ENCODE measurements around the gene SORCS2.
"Not testable (repeated sequence)": the region's sequence is repeated elsewhere in the genome, so short reads cannot be mapped to it uniquely, and the experiment has no call there.

SORCS2 gene

DNA sequence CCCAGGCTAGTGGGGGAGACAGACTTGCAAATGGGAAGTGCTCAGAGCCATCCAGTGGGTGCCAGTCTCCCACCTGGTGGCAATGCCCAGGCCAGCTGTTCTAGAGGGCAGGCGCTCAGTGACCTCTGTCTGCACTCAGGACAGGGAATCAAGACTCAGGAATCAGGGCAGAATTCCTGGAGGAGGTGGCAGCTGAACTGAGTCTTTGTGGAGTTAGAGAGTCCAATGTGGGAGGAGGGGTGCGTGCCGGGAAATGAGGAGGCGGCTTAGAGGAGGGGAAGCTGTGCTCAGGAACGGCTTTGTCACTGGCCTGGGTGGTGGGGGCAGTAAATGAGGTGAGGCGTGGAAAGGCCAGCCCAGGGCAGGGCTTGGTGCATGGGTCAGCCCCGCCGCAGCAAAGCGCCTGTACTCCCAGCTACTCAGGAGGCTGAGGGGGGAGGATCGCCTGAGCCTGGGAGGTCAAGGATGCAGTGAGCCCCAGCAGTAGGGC is 31.3 kb upstream of the SORCS2 start:
- TF ChIP-seq, protein P1, sequence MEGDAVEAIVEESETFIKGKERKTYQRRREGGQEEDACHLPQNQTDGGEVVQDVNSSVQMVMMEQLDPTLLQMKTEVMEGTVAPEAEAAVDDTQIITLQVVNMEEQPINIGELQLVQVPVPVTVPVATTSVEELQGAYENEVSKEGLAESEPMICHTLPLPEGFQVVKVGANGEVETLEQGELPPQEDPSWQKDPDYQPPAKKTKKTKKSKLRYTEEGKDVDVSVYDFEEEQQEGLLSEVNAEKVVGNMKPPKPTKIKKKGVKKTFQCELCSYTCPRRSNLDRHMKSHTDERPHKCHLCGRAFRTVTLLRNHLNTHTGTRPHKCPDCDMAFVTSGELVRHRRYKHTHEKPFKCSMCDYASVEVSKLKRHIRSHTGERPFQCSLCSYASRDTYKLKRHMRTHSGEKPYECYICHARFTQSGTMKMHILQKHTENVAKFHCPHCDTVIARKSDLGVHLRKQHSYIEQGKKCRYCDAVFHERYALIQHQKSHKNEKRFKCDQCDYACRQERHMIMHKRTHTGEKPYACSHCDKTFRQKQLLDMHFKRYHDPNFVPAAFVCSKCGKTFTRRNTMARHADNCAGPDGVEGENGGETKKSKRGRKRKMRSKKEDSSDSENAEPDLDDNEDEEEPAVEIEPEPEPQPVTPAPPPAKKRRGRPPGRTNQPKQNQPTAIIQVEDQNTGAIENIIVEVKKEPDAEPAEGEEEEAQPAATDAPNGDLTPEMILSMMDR (IDR thresholded peaks at IDR 0.05; ENCODE audit: insufficient read depth, low read length, poor library complexity, severe bottlenecking), result no peak
- H3K4me3 ChIP-seq (replicated peaks; ENCODE audit: low read depth, low read length), result no peak overlapping the region
- no peak for DNase-seq (ENCODE audit: extremely low read depth, insufficient read length)
- H3K36me3 ChIP-seq (ENCODE audit: control insufficient read depth, insufficient read depth, low read length), result no peaks in the 10 kb centered on the region
- peaks cover 2% of the 10 kb centered on the region for H3K27me3 ChIP-seq (replicated peaks; ENCODE audit: control insufficient read depth, insufficient read depth, low read length)

DNA sequence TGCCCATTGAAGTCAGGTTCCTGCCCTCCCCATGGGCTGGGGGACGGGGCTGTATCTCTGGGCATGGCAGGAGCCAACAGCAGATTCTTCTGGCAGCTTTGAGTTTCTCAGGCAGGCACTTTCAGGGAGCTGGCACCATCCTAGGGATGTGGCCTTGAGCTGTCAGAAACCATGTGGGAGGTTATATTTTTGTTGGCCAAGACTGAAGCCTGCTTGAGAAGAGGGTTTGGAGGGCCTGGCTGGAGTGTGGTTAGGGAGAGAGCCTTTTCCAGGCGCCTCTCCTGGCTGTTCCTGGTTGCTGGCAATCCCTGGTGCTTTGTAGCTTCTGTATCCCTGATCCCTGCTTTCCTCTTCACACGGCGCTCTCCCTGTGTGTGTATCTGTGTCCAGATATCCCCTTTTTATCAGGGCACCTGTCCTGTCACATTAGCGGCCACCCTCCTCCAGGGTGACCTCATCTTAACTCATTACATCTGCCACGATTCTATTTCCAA is 30.6 kb upstream of the SORCS2 start:
- H3K4me3 ChIP-seq (replicated peaks; ENCODE audit: low read depth, low read length), result no peak overlapping the region
- no peak for DNase-seq (ENCODE audit: extremely low read depth, insufficient read length)
- TF ChIP-seq, protein P1 (IDR thresholded peaks at IDR 0.05; ENCODE audit: insufficient read depth, low read length, poor library complexity, severe bottlenecking), result no peak
- H3K36me3 ChIP-seq (ENCODE audit: control insufficient read depth, insufficient read depth, low read length), result no peaks in the 10 kb centered on the region
- H3K27me3 ChIP-seq (replicated peaks; ENCODE audit: control insufficient read depth, insufficient read depth, low read length), result peaks cover 2% of the 10 kb centered on the region

DNA sequence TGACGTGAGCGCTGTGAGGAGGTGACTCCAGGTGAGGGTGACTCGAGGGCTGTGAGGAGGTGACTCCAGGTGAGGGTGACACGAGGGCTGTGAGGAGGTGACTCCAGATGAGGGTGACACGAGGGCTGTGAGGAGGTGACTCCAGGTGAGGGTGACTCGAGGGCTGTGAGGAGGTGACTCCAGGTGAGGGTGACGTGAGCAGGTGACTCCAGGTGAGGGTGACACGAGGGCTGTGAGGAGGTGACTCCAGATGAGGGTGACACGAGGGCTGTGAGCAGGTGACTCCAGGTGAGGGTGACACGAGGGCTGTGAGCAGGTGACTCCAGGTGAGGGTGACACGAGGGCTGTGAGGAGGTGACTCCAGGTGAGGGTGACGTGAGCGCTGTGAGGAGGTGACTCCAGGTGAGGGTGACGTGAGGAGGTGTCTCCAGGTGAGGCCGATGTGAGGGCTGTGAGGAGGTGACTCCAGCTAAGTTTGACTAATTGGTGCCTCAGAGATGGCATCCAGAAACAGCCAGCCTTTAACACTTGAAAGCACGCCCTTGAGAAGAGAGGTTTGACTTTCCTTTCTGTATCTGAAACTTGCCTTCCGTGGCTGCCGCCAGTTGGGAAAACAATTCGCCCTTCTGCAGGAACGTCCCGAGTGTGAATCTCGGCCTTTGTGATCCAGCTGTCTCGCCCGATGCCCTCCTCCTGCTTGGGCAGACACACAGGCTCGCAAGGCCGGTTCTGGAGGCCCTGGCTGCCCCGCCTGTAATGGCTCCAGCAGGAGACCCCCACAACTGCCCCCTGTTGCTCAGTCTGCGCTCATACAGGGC is 27.1 kb upstream of the SORCS2 start:
- DNase-seq (ENCODE audit: extremely low read depth, insufficient read length); H3K36me3 ChIP-seq (ENCODE audit: control insufficient read depth, insufficient read depth, low read length); H3K27me3 ChIP-seq (replicated peaks; ENCODE audit: control insufficient read depth, insufficient read depth, low read length); H3K4me3 ChIP-seq (replicated peaks; ENCODE audit: low read depth, low read length): not testable (repeated sequence)

DNA sequence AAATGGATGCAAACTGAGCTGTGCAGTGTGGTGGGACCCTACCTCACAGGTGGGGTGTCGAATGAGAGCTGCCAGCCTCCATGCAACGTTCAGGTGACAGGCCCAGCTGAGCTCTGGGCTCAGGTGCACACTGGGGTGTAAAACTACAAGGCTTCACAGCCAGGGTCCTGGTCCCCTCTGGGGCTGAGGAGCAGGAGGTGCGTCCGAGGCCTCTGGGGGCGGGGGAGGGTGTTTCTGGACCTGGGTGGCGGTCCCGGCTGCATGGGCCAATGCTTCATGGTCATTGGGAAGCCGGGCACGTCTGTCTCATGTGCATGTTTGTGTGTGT is 26.5 kb upstream of the SORCS2 start:
- Histone ChIP-seq H3K27me3 (replicated peaks; ENCODE audit: control insufficient read depth, insufficient read depth, low read length) (peaks cover 2% of the 10 kb centered on the region), H3K4me3 (replicated peaks; ENCODE audit: low read depth, low read length) (no peak overlapping the region), H3K36me3 (ENCODE audit: control insufficient read depth, insufficient read depth, low read length) (no peaks in the 10 kb centered on the region)
- TF ChIP-seq, protein P1 (IDR thresholded peaks at IDR 0.05; ENCODE audit: insufficient read depth, low read length, poor library complexity, severe bottlenecking), result no peak
- DNase-seq (ENCODE audit: extremely low read depth, insufficient read length), result no peak

DNA sequence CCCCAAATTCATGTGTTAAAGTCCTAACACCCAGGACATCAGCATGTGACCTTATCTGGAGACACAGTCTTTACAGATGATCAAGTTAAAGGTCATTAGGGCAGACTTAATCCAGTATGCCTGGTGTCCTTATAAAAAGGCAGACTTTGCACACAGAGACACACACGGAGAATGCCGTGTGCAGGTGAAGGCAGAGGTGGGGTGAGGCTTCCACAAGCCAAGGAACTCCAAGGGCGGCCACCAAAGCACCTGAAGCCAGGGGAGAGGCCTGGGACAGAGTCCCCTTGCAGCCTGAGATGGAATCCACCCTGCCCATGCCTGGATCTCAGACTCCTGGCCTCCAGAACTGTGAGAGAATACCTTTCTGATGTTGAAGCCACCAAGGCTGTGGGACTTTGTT is 26.1 kb upstream of the SORCS2 start:
- H3K27me3 ChIP-seq (replicated peaks; ENCODE audit: control insufficient read depth, insufficient read depth, low read length), result peaks cover 2% of the 10 kb centered on the region
- no peaks in the 10 kb centered on the region for H3K36me3 ChIP-seq (ENCODE audit: control insufficient read depth, insufficient read depth, low read length)
- DNase-seq (ENCODE audit: extremely low read depth, insufficient read length), result no peak
- TF ChIP-seq, protein P1 (IDR thresholded peaks at IDR 0.05; ENCODE audit: insufficient read depth, low read length, poor library complexity, severe bottlenecking), result no peak
- no peak overlapping the region for H3K4me3 ChIP-seq (replicated peaks; ENCODE audit: low read depth, low read length)

DNA sequence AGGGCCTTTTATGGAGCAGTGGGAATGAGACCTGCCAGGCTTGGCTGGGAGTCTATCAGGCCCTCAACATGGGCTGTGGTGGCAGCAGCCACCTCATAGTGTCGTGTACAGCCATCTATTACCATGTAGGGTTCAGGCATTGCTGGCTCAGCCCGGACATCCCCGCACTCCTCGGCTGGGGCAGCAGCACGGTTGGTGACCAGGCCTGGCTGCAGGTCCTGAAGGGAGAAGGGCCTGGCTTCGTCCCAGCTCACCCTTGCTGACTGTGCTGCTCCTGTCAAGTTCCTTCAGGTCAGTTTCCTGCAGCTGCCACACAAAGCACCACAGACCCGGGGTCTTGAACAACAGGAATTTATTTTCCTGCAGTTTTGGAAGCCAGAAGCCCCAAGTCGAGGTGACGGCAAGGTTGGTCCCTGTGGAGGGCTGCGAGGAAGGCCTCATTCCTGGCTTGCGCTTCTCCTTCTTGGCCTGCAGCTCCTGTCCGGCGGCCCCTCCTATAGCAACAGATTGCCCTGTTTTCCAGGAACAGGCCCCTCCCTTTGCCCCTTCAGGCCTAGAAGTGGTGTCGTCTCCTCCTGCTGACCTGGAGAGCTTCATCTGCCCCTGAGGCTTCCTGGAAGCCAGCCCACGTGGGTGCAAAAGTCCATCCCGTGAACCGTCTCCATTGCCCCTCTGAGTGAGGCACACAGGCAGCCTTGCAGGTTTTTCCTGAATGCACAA is 25.2 kb upstream of the SORCS2 start:
- Histone ChIP-seq H3K27me3 (replicated peaks; ENCODE audit: control insufficient read depth, insufficient read depth, low read length) (no peaks in the 10 kb centered on the region; the same call in none of the 2 replicates), H3K36me3 (ENCODE audit: control insufficient read depth, insufficient read depth, low read length) (no peaks in the 10 kb centered on the region), H3K4me3 (replicated peaks; ENCODE audit: low read depth, low read length) (no peak overlapping the region)
- no peak for DNase-seq (ENCODE audit: extremely low read depth, insufficient read length)
- TF ChIP-seq, protein P1 (IDR thresholded peaks at IDR 0.05; ENCODE audit: insufficient read depth, low read length, poor library complexity, severe bottlenecking), result no peak

Measured in GM06990 (cell line).